RWPE2 (cell line): ENCODE data around the gene OR2L2.

Source experiments
- ATAC-seq: fragments of 200-7000 bp; cut with Tn5 transposase; 3 replicates; pipeline ENCODE4 v1.9.1; 2021; ENCODE audit warnings: low read depth
- DNase-seq: peaks from one replicate; pipeline ENCODE4 v3.0.0-alpha.2; 2020; ENCODE audit warnings: low spot score
- H3K27ac ChIP-seq: fragments of 450-650 bp; 2 replicates; pipeline ENCODE4 v1.5.1; 2017; ENCODE audit warnings: mild to moderate bottlenecking; ENCODE audit not compliant: poor library complexity, severe bottlenecking
- H3K27me3 ChIP-seq: fragments of 250-450 bp; sonication (Bioruptor Pico); 2 replicates; pipeline ENCODE4 v1.5.1; 2021; ENCODE audit warnings: mild to moderate bottlenecking, moderate library complexity; ENCODE audit not compliant: insufficient read depth, poor library complexity, severe bottlenecking
- H3K36me3 ChIP-seq: fragments of 250-450 bp; sonication (Bioruptor Pico); 2 replicates; pipeline ENCODE4 v1.5.1; 2020; ENCODE audit warnings: low read depth, mild to moderate bottlenecking, moderate library complexity
- H3K4me1 ChIP-seq: fragments of 250-450 bp; sonication (Bioruptor Pico); 2 replicates; pipeline ENCODE4 v1.5.1; 2021; ENCODE audit warnings: mild to moderate bottlenecking, moderate library complexity; ENCODE audit not compliant: insufficient read depth, poor library complexity, severe bottlenecking
- H3K4me3 ChIP-seq: fragments of 250-450 bp; sonication (Bioruptor Pico); 2 replicates; pipeline ENCODE4 v1.5.1; 2021; ENCODE audit warnings: mild to moderate bottlenecking, moderate library complexity; ENCODE audit not compliant: severe bottlenecking
- H3K9me3 ChIP-seq: fragments of 250-450 bp; sonication (Bioruptor Pico); 2 replicates; pipeline ENCODE4 v1.5.1; 2021; ENCODE audit warnings: mild to moderate bottlenecking, moderate library complexity; ENCODE audit not compliant: severe bottlenecking
- TF ChIP-seq, protein P1 (sequence below): fragments of 450-650 bp; IDR thresholded peaks from one replicate; pipeline ENCODE4 v1.5.1; 2017; ENCODE audit warnings: mild to moderate bottlenecking, moderate library complexity; ENCODE audit not compliant: poor library complexity, severe bottlenecking

Gene OR2L2, protein sequence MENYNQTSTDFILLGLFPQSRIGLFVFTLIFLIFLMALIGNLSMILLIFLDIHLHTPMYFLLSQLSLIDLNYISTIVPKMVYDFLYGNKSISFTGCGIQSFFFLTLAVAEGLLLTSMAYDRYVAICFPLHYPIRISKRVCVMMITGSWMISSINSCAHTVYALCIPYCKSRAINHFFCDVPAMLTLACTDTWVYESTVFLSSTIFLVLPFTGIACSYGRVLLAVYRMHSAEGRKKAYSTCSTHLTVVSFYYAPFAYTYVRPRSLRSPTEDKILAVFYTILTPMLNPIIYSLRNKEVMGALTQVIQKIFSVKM

DNA sequence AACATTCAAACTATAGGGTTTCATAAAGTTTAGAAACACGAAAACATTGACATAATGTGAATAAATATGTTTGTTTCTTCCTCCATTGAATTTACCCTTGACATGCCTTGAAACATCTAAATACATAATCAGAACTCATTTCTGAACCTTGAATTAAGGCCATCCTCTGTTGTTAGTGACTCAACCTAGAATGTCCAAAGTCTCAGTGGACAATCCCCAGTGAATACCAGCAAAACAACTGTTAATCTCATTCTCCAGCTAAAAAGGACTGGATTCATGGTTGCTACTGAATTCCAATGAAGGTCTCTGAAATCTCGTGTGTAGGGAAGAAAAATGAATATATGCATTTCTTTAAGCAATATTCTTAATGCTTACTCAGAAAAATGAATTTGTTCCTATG, at the start of gene OR2L2:
TSS of gene OR2L2 (plus strand) at position 301 of the 400 bp plus-strand sequence. CDS start 8,198 bp downstream, outside the sequence.
- H3K9me3 ChIP-seq = no peaks in the 10 kb centered on the region
- no peaks in the 10 kb centered on the region for H3K36me3 ChIP-seq
- ATAC-seq (no peak), DNase-seq (no peak)
- H3K4me3 ChIP-seq = no peak within 1 kb of the TSS
- no peaks in the 10 kb centered on the region for H3K27me3 ChIP-seq
- H3K4me1 ChIP-seq = no peaks in the 10 kb centered on the region
- no peak within 1 kb of the TSS for H3K27ac ChIP-seq
- TF ChIP-seq, protein P1, sequence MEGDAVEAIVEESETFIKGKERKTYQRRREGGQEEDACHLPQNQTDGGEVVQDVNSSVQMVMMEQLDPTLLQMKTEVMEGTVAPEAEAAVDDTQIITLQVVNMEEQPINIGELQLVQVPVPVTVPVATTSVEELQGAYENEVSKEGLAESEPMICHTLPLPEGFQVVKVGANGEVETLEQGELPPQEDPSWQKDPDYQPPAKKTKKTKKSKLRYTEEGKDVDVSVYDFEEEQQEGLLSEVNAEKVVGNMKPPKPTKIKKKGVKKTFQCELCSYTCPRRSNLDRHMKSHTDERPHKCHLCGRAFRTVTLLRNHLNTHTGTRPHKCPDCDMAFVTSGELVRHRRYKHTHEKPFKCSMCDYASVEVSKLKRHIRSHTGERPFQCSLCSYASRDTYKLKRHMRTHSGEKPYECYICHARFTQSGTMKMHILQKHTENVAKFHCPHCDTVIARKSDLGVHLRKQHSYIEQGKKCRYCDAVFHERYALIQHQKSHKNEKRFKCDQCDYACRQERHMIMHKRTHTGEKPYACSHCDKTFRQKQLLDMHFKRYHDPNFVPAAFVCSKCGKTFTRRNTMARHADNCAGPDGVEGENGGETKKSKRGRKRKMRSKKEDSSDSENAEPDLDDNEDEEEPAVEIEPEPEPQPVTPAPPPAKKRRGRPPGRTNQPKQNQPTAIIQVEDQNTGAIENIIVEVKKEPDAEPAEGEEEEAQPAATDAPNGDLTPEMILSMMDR = no peak

DNA sequence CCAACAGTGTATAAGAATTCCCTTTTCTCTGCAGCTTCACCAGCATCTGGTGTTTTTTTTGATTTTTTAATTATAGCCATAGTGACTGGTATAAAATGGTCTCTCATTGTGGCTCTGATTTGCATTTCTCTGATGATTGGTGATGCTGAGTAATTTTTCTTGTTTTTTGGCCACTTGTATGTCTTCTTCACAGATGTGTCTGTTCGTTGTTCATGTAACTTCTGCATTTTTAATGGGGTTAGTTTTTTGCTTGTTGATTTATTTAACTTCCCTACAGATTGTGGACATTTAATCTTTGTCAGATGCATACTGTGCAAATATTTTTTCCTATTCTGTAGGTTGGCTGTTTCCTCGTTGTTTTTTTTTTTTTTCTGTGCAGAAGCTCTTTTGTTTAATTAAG, 36.9 kb upstream of the OR2L2 start:
- no peak for ATAC-seq

DNA sequence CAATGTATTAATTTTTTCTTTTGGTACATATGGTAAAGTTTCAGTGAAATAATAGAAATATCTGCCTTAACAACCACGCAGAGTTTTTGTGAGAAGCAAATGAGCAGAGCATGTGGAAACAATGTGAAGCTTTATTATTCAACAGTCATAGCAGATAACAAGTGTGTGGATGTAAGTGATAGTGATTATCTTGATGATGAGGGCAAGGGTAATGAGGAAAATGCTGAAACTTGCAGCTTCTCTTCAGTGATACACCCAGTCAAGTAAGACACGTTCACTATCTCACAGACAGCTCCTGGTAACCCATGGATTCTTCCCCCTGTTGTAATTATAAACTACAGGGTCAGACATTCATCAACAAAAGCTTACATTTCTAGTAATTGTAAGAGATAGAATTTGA, 31.1 kb upstream of the OR2L2 start:
- Histone ChIP-seq H3K27me3 (no peaks in the 10 kb centered on the region), H3K27ac (no peak overlapping the region), H3K4me1 (no peaks in the 10 kb centered on the region), H3K36me3 (no peaks in the 10 kb centered on the region), H3K4me3 (no peak overlapping the region), H3K9me3 (no peaks in the 10 kb centered on the region)
- TF ChIP-seq, protein P1 = no peak
- no peak for DNase-seq
- ATAC-seq = no peak

More for the DNA sequence above, 36.9 kb upstream of the OR2L2 start:
- Histone ChIP-seq H3K4me1 (no peaks in the 10 kb centered on the region), H3K36me3 (no peaks in the 10 kb centered on the region), H3K9me3 (no peaks in the 10 kb centered on the region), H3K27me3 (no peaks in the 10 kb centered on the region), H3K27ac (no peak overlapping the region), H3K4me3 (no peak overlapping the region)
- TF ChIP-seq, protein P1 = no peak
- no peak for DNase-seq

DNA sequence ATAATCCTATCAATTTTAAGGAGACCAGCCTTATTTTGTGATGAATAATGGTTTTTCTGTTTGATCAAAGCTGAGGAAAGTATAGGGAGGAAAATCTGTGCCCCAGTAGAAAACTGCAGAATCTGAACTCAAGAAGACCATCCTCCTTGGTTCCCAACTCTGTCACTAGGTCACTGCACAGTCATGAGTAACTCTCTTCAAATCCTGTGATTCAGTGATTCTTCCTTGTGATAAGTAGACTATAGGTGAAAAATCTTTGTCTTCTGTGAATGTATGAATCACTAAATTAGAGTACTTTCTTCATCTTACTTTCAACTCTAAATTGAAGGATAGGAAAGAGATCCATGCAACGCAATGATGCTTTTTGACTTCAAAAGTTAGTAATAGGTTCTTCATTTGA, 29.7 kb upstream of the OR2L2 start:
- Histone ChIP-seq H3K9me3 (no peaks in the 10 kb centered on the region), H3K4me1 (no peaks in the 10 kb centered on the region), H3K27ac (no peak overlapping the region), H3K27me3 (no peaks in the 10 kb centered on the region), H3K4me3 (no peak overlapping the region), H3K36me3 (no peaks in the 10 kb centered on the region)
- DNase-seq (no peak), ATAC-seq (no peak)
- TF ChIP-seq, protein P1 = no peak

DNA sequence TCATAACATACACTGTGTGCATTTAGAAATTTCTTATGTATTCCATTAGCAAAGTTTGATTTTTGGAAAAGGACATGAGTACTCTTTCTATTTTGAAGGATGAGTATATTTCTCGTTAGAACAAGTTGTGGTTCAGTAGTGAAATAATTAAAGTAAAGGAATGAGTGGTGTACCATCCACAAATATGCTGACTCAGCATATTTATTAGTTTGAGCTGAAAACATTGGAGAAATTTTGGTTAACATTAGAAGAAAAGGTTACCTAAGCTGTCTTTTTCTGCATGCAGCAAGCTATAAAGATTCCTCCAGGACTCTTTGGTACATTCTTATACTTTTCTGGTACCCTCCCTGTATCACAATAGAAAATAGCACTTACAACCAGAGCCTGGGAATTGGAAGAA, 22.1 kb upstream of the OR2L2 start:
- no peaks in the 10 kb centered on the region for H3K9me3 ChIP-seq
- TF ChIP-seq, protein P1 = no peak
- ATAC-seq = no peak

More for the DNA sequence above, 22.1 kb upstream of the OR2L2 start:
- no peaks in the 10 kb centered on the region for H3K27me3 ChIP-seq
- no peak overlapping the region for H3K27ac ChIP-seq
- H3K36me3 ChIP-seq = no peaks in the 10 kb centered on the region
- H3K4me1 ChIP-seq = no peaks in the 10 kb centered on the region
- no peak for DNase-seq
- no peak overlapping the region for H3K4me3 ChIP-seq
